Measurements from ENCODE around the gene RAP1GAP2.
A peak's percentile ranks its signal among the peaks of the same experiment; 100 is the strongest.
"Not testable (repeated sequence)": the region's sequence is repeated elsewhere in the genome, so short reads cannot be mapped to it uniquely, and the experiment has no call there.

RAP1GAP2 gene

GRCh38 chr17:3046753-3047152, 250.5 kb downstream of the RAP1GAP2 start:
- DNase-seq (ENCODE audit: low spot score), result no peak

DNA sequence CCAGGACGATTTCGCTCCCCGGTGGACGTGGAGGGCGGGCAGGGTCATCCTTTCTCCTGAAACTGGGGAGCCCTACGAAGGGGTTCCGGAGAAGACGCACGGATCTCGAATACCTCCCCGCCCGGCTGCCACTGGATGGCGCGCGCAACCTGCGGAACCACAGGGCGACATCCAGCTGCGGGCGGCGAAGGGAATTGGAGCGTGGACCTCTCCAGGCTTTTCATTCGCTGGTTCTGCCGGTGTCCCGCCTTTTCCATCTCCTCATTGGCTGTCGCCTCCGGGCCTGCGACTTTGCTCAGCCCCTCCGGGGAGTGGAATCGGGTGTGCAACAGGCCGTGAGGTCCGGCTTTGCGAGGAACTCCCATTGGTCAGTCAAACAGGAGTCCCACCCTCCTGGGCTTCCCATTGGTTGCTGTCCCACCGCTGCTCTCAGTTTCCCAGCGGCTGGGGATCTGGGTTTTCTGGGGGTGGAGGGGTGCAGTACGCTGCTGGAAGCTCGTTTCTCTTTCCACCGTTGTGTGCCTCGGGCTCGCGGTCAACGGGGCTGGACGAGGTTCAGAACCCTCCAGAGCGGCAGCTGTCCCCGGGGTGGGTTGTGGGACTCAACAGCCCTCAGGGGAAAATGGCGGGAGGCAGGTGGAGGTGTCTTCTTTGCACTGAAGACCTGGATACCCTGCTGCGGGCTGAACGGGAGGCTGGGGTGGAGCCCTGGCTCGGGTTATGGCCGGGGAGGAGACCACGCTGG, 252.7 kb downstream of the RAP1GAP2 start:
- peak; percentile 97 for DNase-seq (ENCODE audit: low spot score)

GRCh38 chr17:3049705-3050295, 253.6 kb downstream of the RAP1GAP2 start:
- no peak for DNase-seq (ENCODE audit: low spot score)

- DNase-seq (ENCODE audit: low spot score), result not testable (repeated sequence)
Measured at GRCh38 chr17:3054868-3055267, 258.6 kb downstream of the RAP1GAP2 start.

- DNase-seq (ENCODE audit: low spot score), result not testable (repeated sequence)
Measured at GRCh38 chr17:3062824-3063377, 266.7 kb downstream of the RAP1GAP2 start.

- not testable (repeated sequence) for DNase-seq (ENCODE audit: low spot score)
Measured at GRCh38 chr17:3063507-3063906, 267.3 kb downstream of the RAP1GAP2 start, which contains the start of gene OR1D5. OR1D5 (minus strand) TSS chr17:3063607; CDS start chr17:3063607, 0 bp downstream.

- not testable (repeated sequence) for DNase-seq (ENCODE audit: low spot score)
Measured at GRCh38 chr17:3065192-3065591, 269.0 kb downstream of the RAP1GAP2 start.

DNA sequence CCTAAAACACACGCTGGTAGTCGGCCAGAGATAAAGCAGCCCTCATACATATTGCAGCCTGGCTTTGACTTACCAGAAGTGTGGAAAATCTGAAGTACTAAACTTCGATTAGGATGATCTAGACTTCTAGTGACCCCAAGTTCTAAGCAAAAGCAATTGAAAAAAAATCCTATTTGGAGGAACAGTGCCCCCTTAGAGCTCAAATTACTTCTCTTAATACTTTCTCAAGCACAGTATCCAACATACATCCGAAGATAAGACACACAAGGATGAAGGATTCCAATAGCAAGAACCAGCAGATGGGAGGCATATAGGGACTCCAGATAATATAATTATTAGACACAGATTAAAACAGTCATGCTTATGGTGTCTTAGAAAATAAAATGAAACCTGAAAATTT, 277.6 kb downstream of the RAP1GAP2 start:
- DNase-seq (ENCODE audit: low spot score), result not testable (repeated sequence)
